GM12892 (cell line): ENCODE data around the gene SOBP.
"Not testable (repeated sequence)": the region's sequence is repeated elsewhere in the genome, so short reads cannot be mapped to it uniquely, and the experiment has no call there.

ENCODE experiments used
- DNase-seq: peaks from one replicate; pipeline ENCODE4 v3.0.0; 2011; ENCODE audit not compliant: insufficient read length
- FAIRE-seq: peaks from 2 replicates; lab custom pipeline; 2011; peaks lifted over from hg19 to GRCh38; lab: Jason Lieb, UNC
- POLR2A ChIP-seq: IDR thresholded peaks from 2 replicates; pipeline ENCODE4 v1.6.1; 2011; ENCODE audit warnings: low read depth, low read length, control low read depth
- POLR2AphosphoS5 ChIP-seq: IDR thresholded peaks from 2 replicates; pipeline ENCODE4 v1.6.1; 2011; ENCODE audit warnings: low read depth, low read length, control low read depth
- TAF1 ChIP-seq: IDR thresholded peaks from 2 replicates; pipeline ENCODE4 v1.6.1; 2011; ENCODE audit warnings: low read depth, mild to moderate bottlenecking, control low read depth, low read length, borderline replicate concordance

SOBP gene

DNA sequence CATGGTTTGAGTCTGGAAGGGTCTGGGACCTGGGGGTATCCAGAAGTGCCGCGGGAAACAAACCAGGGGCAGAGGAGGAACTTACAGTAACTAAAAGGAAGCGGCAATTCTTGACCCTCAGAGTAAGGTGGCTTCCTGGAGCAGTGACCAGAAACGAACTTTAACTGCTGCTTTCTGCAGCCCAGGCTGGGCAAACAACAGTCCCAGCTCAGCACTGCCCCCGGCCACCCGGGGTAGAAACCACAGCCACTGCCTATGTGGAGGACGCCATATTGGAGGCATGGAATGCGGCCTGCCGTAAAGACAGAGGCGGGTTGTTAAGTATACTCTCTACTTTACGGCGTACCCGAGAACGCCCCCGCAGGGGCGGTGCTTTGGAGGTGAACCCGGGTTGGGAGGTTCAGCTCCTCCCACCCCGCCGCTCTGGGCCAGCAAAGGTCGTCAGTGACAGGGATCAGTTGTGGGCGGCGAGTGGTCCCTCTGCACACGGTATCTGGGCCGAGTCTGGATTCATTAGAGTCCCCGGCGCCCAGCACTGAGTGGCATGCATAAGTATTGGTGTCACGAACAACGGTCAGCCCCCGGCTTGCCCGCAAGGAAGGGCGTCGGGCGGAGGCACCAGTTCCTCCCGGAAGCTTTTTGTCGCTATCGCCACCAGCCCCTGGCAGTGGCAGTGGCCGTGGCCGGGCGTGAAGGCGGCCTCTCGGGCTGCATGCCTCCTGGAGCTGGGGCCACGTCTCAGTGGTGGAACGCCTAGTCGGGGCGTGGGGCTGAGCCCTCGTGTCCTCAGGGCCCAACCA, 30.4 kb upstream of the SOBP start, which contains the start of gene PDSS2:
Gene PDSS2 (minus strand): TSS at position 282 of the 800 bp plus-strand sequence. CDS start 279 bp downstream, at position 3.
- FAIRE-seq (peak; percentile 97), DNase-seq (peak; percentile 87)
- peak; percentile 92 for TF ChIP-seq POLR2A
- TF ChIP-seq TAF1 = peak; percentile 75
- TF ChIP-seq POLR2AphosphoS5 = peak; percentile 92

DNA sequence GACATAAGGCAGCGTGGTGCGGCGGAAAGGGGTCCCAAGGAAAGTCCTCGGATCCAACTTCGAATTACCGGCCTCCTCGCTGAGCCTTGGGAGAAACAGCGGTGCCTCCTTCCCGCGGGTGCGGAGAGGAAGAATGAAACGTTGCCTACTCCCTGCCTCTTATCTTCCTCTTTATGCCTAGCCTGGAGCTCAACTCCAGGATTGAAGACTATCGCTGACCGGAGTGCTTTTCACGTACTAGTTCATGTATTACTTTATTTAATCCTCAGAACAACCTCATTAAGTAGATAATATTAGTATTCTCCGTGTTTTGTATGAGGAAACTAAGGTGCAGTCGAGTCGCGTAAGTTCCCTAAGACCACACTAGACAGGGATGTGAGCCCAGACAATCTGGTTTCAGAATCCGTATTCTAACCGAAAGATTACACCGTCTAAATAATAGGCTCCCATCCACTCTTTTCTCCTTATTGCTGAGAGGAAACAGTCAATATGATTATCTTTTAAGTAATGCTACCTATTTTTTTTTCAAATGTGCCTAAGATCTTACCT, 29.8 kb upstream of the SOBP start:
- FAIRE-seq (no peak), DNase-seq (no peak)

DNA sequence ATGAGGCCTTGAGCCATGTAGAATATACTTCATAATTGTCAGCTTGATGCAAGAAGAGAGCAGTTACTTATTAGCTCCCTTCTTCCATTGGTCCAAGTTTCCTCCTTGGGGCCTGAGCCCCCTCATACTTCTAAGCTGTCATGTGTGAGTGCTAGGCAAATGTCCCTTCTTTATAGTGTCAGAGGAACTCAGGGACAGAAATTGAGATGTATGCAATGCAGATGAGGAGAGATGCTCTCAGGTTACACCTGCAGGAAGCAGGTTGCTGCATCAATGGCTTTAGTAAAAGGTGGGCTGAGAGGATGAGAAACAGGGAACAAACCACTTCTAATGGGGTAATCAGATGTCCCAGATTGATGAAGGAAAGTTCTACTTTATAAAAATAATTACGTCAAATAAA, 23.9 kb upstream of the SOBP start:
- TF ChIP-seq TAF1 (no peak), POLR2A (no peak), POLR2AphosphoS5 (no peak)
- FAIRE-seq (no peak), DNase-seq (no peak)

More for the DNA sequence above, 29.8 kb upstream of the SOBP start:
- TF ChIP-seq TAF1 (no peak), POLR2AphosphoS5 (no peak), POLR2A (no peak)

DNA sequence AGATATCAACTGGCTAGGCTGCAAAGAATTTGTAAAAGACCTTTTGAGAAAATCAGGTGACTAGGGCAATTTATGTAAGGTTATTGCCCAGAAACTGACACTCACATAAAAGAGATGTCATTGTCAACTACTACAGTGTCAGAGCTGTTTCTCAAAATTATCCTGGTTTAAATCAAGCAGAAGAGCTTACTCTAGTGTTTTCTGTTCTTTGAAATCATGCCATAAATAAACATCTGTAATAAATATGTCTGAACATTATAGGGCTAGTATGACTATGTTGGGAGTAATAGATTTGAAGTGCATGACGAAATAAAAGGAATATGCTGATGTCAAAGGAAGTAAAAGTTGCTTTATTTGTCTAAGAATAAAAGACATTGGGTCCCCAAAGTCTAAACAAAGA, 19.6 kb upstream of the SOBP start:
- TF ChIP-seq POLR2A (no peak), POLR2AphosphoS5 (no peak), TAF1 (no peak)
- no peak for DNase-seq
- no peak for FAIRE-seq

DNA sequence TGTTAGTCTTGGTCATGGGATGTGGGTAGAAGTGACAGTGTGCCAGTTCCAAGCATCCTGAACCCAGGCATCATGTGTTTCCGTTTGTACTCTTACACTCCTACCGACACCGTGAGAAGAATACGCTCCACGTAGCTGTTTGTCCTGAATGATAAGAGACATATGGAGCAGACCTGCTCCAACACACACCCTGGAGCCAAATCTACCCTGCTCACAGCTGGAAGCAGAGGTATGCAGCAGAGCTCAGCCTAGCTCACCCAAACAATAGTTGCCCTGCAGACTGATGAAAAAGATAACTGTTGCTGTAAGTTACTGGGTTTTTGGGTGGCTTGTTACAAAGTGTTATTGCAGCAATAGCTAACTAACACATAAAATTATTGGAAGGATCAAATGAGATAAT, 16.3 kb upstream of the SOBP start:
- DNase-seq = no peak
- TF ChIP-seq POLR2A (no peak), TAF1 (no peak), POLR2AphosphoS5 (no peak)
- FAIRE-seq = no peak

DNA sequence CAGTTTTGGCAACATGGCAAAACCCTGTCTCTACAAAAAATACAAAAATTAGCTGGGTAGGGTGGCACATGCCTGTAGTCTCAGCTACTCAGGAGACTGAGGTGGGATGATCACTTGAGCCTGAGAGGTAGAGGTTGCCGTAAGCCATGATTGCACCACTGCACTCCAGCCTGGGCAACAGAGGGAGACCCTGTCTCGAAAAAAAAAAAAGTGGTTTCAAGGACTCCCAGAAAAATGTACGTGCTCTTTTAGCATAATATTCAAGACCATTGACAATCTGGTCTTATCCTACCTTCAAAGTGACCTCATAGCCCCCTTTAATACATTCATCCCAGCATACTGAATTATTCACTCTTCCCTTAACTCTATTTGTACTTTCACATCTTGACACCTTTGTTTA, 14.6 kb upstream of the SOBP start:
- not testable (repeated sequence) for DNase-seq, FAIRE-seq

DNA sequence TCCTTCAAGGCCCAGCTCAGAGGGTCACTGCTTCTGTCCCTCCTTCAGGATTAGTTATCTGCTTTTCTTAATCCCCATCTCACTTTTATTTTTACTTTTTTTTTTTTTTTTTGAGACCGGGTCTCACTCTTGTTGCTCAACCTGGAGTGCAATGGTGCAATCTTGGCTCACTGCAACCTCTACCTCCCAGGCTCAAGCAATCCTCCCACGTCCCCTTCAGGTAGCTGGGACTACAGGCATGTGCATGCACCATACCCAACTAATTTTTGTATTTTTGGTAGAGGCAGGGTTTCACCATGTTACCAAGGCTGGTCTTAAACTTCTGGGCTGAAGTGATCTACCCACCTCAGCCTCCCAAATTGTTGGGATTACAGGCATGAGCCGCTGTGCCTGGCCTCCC, 14.1 kb upstream of the SOBP start:
- FAIRE-seq = not testable (repeated sequence)

DNA sequence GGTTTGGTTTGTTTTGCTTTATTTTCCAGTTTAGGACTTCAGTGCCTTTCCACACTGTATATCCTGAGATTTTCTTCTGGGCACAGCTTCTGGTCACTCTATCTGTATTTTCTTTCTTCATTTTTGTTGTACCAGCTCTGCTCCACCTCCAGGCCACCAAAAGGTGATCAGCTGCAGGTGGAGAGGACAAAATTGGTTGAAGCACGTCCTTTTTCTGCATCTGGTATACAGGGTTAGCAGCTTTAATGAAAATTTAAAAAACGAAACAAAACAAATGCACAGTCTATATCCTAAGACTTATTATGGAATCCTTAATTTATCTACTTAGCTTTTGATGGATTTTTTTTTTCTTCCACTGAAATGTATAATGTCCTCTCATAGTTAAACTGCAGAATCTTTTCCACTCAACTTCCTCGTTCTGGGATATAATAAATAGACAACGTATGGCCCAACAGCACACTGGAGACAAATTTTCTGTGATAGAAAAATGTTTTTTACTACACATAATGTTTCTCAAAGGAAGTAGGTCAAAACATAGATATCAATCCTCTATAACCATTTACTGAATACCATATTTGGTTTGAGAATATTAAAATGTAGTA, 10.7 kb upstream of the SOBP start:
- no peak for DNase-seq
- TF ChIP-seq POLR2A (no peak), TAF1 (no peak), POLR2AphosphoS5 (no peak)
- no peak for FAIRE-seq

More for the DNA sequence above, 14.1 kb upstream of the SOBP start:
- not testable (repeated sequence) for DNase-seq

DNA sequence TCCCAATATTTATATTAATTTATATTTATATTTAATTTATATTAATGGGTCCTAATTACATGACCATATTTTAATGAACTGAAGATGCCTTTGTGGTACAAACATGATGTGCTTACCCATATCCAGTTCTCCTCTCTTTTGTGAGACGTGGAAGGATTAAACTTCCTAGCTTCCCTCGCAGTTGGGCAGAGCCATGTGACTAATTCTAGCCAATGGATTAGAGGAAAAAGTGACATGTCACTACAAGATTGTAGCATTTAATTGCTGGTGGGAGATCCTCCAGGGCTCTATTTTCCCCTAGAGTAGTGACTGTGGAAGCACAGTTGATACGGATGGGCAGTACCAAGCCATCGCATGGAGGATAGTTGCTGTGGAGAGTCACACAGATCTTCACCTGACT, 4.8 kb upstream of the SOBP start:
- DNase-seq (no peak), FAIRE-seq (no peak)
- TF ChIP-seq POLR2AphosphoS5 (no peak), TAF1 (no peak), POLR2A (no peak)

DNA sequence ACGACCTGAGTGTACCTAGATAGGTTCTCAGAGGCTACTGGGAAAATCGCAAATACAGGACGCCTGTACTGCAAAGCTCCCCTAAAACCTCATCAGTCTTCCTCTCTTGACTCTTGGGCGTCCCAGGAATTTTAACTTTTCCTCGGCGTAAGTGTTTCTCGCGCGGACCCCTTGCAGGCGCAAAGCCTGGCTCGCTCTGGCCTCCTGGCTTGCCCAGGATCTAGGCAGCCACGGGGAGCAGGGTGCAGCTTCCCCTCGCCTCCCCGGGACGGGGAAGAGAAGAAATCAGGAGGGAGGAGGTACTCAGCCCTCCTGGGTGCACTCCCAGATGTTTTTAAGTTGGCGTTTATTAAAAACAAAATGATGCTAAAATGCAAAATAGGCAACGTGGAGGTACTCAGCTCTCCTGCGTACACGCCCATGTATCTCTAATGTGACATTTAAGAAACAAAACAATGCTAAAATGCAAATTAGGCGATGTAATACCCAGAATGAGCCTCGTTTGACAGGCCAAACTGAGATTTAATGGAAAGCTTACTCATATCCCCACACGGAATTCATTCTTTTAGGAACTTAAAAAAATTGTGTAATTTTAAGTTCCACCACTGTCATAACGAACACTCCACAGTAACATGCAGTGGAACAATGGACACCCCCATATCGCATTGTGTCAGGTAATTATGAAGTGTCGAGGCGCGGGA, 1.6 kb upstream of the SOBP start:
- no peak for DNase-seq
- no peak for FAIRE-seq
- no peak for TF ChIP-seq POLR2A
- TF ChIP-seq POLR2AphosphoS5 = no peak
- no peak for TF ChIP-seq TAF1

DNA sequence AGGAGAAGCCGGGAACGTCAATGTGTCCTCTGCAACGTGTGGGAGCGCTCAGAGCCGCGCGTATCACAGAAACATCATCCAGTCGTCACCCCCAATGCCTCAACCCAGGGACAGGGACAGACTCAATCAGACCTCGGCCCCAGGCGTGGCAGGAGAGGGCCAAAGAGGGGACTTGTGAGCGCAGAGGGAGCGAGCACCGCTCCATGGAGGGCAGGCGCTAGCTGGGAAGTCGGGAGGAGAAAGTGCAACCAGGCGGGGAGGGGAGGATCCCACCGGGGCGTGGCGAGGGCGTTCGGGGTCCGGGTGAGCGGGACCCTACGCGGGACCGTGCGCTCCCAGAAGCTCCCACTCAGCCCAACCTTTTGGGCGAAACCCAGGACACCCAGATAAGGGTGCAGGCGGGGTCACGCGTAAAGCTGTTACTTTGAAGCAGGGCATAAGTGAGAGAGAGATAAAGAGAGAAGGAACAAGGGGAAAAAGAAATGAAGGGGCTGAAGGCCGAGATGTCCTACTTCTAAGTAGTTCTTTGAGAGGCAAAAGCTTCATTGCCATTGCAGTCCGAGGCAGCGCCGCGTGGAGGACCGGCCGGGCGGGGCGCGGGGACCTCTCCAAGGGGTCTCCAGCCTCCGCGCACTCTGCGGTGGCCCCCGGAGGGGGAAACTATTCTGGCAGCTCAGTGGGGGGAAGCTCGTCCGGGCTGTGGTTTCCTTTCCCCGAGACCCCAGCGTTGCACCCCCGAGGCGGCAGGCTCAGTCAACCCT, 862 bp upstream of the SOBP start:
- TF ChIP-seq TAF1 (no peak), POLR2AphosphoS5 (no peak), POLR2A (no peak)
- FAIRE-seq (no peak), DNase-seq (peak; percentile 27)
